Suppressor macrophage (primary cell): Measurements from ENCODE around the gene CD9.
A peak's percentile ranks its signal among the peaks of the same experiment; 100 is the strongest.

Experiments used
- DNase-seq, 4 experiments: peaks; one replicate each; pipeline ENCODE4 v3.0.0-alpha.2; 2020 to 2022

Gene CD9

DNA sequence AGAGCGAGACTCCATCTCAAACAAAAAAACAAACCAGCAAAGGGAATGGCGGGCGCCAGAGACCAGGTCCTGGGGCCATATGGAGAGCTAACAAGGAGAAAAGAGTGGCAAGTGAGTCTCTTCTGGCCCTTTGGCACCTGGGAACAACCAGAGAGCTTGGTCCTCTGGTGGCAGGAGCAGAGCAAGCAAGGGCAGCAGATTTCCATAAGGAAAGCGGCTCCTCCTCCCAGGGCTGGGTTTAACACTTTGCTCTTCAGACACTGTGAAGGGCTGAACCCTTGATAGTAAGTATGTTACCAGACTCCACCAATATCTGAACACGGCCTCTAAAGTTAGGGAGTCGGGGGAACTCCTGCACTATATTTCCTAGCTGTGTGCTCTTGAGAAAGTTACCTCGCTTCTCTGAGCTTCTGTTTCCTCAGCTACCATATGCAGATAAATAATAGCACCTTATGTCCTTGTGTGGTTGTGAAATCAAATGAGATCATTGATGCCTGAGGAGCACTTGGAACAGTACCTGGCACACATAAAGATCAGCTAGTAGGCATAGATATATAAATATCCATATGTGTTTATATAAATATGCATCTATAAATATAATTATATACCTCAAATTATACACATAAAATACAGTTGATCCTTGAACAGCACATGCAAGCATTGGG, 76.9 kb downstream of the CD9 start:
- DNase-seq: no peak

DNA sequence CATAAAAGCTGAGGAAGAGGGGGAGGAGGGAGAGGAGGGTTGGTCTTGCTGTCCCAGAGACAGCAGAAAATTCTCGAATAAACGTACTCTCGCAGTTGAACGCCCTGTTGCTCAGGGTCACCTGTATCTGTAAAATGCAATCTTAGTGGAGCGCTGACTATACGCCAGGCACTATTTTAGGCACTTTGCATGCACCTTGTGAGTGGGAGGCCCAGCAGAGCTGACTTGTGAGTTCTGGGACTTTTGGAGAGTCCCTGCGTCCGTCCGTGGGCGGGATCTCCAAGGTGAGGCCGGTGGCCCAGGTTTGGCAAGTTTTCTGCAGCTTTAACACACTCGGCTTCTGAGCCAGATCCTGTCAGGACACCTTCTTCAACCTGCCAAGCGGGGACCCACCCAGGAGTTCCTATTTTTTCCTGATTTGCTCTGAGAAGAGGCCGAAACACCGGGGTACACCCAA, 77.8 kb downstream of the CD9 start:
- peak in 1 of 4 experiments; percentile 29 for DNase-seq

DNA sequence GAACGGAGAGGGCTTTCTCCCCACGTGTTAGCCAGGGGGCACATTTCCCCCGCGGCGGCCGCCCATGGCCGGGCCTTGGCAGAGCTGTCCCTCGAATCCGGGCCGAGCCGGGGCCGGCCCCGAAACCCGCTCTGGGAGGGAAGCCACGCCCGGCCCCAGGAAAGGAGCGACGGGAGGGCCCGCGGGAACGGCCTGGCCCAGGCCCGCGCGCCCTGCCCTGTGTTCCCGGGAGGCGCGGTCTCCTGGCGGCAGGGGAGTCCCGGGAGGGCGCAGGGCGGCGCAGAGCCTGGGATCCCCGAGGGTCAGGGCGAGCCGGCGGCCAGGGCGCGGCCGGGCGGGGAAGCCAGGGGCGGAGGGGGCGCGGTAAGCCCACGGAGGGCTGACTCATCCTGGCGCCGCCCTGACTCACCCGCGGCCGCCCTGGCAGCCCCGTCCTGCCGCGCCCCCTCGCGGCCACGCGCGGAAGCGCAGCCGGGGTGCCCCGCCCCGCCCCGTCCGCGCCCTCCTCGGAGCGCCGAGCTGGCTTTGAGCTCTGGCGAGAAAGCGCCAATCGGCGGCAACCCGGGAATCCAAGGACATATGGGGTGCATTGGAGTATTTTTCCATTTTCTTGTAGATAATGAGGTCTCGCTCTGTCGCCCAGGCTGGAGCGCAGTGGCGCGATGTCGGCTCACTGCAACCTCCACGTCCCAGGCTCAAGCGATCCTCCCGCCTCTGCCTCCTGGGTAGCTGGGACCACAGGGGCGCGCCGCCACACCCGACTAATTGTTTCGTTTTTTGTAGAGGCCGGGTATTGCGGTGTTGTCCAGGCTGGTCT, 78.4 kb downstream of the CD9 start:
- peak; percentile 93 to 96 (median 96) for DNase-seq

DNA sequence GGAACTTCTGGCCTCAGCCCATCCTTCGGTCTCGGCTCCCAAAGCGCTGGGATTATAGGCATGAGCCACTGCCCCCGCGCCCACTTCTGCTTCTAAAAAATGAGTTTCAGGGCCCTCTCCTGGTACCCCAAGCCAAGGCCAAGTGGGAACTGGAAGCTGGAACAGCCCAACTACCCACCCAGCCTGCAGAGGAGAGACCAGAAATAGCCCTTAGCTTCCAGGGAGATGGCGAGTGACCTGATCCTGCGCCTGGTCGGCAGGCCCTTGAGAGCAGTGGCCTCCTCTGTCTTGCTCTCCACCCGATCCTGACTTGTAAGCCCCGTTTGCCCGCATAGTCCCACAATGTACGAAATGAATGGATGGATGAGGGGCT, 79.0 kb downstream of the CD9 start:
- no peak for DNase-seq

DNA sequence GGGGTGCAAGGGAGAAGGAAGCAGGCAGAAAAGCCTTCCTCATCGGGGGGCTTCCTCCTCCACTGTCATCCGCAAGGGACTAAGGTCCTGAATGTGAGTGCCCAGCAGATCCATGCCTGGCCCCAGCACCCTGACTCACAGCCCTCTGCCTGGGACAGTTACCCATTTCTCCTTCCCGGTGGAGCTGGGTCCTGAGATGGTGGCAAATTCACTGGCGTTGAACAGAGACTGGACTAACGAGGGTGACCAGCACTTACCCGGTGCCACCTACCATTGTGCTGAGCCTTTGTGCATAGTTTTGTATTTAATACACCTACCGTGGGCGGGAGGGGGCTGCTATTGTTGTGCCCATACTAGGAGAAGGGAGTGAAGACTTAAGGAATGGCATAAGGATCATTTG, 79.4 kb downstream of the CD9 start:
- DNase-seq: no peak

DNA sequence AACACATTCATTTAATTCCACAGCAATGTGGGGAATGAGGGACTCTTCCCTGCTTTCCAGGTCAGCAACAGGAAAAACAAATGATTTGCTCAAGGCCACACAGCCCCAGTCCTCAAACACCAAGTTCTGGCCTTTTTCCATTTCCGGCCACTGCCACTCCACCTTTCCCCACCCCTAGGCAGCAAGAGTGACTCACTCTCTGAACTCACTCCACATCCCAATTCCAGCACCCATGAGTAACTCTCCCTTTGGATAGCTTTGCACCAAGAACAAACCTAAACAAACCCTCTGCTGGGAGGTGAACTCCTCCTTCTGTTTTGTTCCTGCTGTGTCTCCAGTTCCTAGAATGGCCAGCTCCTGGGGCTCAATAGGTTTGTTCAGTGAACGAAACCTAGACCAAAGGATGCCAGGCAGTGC, 79.9 kb downstream of the CD9 start:
- peak in 2 of 4 experiments; percentile 10 to 25 for DNase-seq

DNA sequence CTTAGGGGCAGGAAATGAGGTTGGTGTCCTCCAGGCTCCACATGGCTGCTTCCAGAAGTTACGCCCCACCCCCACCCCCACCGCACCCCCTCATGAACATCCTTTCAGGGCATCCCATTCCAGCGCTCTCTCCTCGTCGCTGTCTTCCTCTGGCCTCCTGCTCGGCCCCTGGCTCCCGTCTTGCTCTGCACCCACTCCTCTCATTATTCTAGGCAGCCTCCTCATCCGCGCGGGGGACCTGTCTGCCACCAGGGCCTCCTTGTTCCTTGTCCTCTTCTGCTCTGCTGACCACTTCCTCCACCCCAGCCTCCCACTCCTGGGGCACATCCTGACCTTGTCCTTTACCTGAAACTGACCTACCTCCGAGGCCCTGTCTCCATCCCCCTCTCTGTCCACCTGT, 80.5 kb downstream of the CD9 start:
- DNase-seq: no peak

DNA sequence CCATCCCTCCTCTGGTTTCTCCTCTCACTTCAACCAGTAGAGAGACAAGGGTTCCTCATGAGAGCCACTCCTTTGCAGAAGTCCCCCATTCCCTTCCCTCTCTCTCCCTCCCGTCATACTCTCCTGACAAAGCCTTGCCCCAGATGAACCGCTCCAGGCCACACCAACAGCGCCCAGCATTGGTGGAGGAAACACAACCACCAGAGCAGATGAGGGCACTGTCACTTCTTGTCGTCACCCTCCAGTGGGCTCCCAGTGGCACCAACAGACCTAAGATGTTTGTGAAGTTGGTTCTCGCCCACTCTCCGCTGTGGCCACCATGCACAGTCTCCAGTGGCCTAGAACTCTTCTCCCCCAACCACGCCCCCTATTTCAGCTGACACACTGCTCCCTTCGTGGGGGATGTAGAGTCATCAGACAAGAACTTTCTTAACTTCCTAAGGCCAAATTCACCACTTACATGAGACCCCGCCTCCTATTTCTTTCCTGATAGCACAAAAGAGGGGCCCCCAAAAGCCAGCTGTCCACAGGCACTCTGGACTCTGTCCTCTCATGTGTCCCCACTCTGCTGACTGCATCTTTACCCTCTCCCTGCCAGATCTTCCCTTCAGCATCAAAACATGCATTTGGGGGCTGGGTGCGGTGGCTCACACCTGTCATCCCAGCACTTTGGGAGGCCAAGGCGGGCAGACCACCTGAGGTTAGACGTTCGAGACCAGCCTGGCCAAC, 81.0 kb downstream of the CD9 start:
- DNase-seq: peak in 1 of 4 experiments; percentile 14

DNA sequence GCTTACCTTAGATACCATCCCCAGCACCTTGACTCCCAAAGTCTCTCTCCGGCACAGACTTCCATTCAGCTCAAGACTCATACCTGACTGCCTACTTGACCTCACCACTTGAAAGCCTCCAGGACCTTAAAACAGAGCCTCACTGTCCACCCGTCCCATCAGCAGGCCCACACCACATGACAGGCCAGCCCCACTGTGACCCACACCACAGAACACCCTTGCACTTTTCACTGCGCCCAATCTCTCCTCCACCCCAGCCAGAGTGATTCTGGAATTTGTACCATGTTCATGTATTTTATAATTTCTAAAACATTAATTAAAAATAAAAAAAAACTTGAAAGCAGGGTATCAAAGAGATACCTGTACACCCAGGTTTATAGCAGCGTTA, 82.2 kb downstream of the CD9 start:
- DNase-seq: no peak

DNA sequence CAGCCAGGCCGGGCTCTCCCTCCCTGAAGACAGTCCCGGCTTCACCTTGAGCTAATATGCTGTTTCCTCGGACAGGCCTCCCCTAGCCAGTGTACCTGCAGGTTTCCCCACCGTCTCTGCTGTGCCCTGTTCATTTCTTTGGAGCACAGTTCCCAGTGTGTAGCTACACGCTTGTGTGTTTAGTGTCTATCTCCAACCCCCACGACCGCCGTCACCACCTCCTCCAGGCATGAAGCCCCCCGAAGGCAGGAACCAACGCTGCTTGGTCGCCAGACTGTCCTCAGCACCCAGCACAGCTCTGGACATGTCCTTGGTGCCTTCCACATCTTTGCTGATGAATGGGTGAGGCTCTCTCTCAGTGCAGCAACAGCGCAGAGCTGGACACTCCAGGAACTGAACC, 84.1 kb downstream of the CD9 start:
- DNase-seq: no peak

DNA sequence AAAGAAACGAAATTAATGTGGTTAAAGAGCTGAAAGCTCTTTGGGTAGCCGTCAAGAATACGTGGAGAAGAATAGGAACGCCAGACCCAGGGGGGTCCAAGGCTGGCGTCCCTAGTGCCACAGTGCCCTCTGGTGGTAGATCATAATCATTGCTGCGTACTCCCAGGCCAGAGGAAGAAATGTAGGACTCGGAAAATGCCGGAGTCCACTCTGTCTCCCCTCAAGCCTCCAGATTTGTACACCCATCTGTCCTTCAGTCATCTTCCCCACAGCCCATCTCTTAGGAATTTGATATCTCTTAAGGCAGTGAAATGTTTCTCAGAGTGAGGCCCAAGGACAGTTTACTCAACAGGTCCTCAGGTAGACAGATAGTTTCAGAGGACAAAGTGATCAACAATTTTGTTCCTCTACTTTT, 84.9 kb downstream of the CD9 start:
- DNase-seq: peak; percentile 70 to 78 (median 74)

DNA sequence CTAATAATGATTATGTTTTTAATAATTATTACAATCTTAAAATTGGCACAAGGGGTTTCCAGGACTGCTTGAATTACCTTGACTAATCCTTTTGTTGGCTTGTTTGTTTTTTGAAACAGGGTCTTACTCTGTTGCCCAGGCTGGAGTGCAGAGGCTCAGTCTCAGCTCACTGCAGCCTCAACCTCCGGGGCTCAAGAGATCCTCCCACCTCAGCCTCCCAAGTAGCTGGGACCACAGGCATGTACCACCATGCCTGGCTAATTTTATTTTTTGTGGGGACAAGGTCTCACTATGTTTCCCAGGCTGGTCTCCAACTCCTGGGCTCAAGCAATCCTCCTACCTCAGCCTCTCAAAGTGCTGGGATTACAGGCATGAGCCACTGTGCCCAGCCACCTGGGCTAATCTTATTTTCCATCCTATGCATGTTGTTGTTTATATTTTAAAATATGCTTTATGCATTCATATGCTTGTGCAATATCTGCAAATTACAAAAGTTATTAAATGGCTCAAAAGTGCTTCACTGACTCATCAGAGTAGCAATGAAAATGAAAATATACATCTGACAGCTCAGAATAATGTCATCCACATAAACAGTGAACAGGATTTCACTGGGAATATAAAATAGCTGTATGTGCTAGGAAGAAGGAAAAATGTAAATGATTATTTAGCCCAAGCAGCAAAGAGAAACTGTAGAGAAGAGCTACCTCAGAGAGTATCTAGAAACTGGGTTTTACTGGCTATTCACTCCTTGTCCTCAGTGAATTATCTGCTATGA, 85.5 kb downstream of the CD9 start:
- DNase-seq: no peak
